K562 (cell line): ENCODE results near the gene VTN. TPM values are rescaled to one million over a fixed set of nuclear protein-coding genes. Genes with fewer than 3 reads are reported as not detected.

Experiments
- RBFOX2 ChIP-seq: fragments of 200-400 bp; formaldehyde crosslinking; IDR thresholded peaks from 2 replicates; pipeline ENCODE4 v1.6.1; 2017; ENCODE audit warnings: low read depth, mild to moderate bottlenecking, low read length, moderate library complexity
- polyA plus RNA-seq, 8 experiments: library from polyadenylated mRNA; depleted of rRNA in 4 of 8; stranded (reverse) in 5 of 8; unstranded in 3 of 8; fragments of >200 nt; fragmentation: Nextera tagmentation in 2 of 8; fragmentation: Illumina TruSeq in 1 of 8; extraction: Ambion mirVana in 2 of 8; extraction: Trizol in 1 of 8; gene quantifications; 2 replicates each; pipeline versions ENCODE4 v1.2.1 to v1.2.3, GENCODE V29; 2011 to 2014; ENCODE audit warnings: inconsistent platforms in 1 of 8, missing spikeins in 1 of 8
- total RNA-seq, 7 experiments: library from RNA; depleted of rRNA in 6 of 7; stranded (reverse); fragments of >200 nt in 6 of 7; fragmentation: Illumina TruSeq in 2 of 7; extraction: Trizol in 2 of 7; gene quantifications; 2 replicates each; pipeline versions ENCODE4 v1.2.1 to v1.2.3, GENCODE V29; 2011 to 2021; ENCODE audit warnings: low replicate concordance in 1 of 7
- TF ChIP-seq, protein P1 (sequence below), 2 experiments: fragments of 450-650 bp; formaldehyde crosslinking in 1 of 2; IDR thresholded peaks; 2 replicates each; pipeline versions ENCODE4 v1.4.0 to v1.6.1; 2014 to 2020; ENCODE audit warnings: mild to moderate bottlenecking in 2 of 2, borderline replicate concordance in 1 of 2, low read depth in 1 of 2

Gene VTN
- total and polyA plus RNA-seq, 9 of the 15 experiments (the other 6 are each of a cell fraction or from before 2014, with no cell fraction given): 0.13 to 1.0 (median 0.29) TPM; not detected in 1

DNA sequence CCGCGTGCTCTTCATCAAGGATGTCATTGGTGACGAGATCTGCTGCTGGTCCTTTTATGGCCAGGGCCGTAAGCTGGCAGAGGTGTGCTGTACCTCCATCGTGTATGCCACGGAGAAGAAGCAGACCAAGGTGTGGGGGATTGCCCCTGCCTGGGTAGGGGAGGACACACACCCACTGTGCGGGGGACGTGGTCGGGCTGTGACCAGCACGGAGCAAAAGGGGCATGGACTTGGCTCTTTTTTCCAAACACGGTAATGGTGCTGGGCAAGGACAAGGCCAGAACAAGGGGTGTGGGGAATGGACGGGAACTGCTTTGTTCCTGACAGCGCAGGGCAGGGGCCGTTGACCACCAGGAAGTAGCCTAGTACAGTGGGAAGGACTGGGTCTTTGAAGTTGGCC, 27.8 kb downstream of the VTN start (continued):
- TF ChIP-seq, protein P1, sequence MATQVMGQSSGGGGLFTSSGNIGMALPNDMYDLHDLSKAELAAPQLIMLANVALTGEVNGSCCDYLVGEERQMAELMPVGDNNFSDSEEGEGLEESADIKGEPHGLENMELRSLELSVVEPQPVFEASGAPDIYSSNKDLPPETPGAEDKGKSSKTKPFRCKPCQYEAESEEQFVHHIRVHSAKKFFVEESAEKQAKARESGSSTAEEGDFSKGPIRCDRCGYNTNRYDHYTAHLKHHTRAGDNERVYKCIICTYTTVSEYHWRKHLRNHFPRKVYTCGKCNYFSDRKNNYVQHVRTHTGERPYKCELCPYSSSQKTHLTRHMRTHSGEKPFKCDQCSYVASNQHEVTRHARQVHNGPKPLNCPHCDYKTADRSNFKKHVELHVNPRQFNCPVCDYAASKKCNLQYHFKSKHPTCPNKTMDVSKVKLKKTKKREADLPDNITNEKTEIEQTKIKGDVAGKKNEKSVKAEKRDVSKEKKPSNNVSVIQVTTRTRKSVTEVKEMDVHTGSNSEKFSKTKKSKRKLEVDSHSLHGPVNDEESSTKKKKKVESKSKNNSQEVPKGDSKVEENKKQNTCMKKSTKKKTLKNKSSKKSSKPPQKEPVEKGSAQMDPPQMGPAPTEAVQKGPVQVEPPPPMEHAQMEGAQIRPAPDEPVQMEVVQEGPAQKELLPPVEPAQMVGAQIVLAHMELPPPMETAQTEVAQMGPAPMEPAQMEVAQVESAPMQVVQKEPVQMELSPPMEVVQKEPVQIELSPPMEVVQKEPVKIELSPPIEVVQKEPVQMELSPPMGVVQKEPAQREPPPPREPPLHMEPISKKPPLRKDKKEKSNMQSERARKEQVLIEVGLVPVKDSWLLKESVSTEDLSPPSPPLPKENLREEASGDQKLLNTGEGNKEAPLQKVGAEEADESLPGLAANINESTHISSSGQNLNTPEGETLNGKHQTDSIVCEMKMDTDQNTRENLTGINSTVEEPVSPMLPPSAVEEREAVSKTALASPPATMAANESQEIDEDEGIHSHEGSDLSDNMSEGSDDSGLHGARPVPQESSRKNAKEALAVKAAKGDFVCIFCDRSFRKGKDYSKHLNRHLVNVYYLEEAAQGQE (IDR thresholded peaks at IDR 0.05; ENCODE audit: borderline replicate concordance): no peak
- TF ChIP-seq, protein P1 (CRISPR knock-in tag; IDR thresholded peaks at IDR 0.05; ENCODE audit: low read depth): no peak
- 0 out of 2 replicates have a peak, but pooled peaks have one; percentile 25 for TF ChIP-seq RBFOX2
